ENCODE measurements around the gene TOMM20. TPM values are rescaled to one million over a fixed set of nuclear protein-coding genes. Genes with fewer than 3 reads are reported as not detected.
"Not testable (repeated sequence)": the region's sequence is repeated elsewhere in the genome, so short reads cannot be mapped to it uniquely, and the experiment has no call there.

TOMM20 gene
- total RNA-seq, 1 experiment from 2014 or later = 197 TPM

- Histone ChIP-seq H2BK20ac (ENCODE audit: low read depth, low read length, poor library complexity, severe bottlenecking) (no peak overlapping the region), H3K14ac (ENCODE audit: insufficient read depth, low read length) (no peak overlapping the region), H3K23me2 (ENCODE audit: insufficient read length, low read depth, low read length, poor library complexity, severe bottlenecking) (peaks cover 2% of the 10 kb centered on the region), H3K18ac (ENCODE audit: insufficient read length, low read depth, low read length) (no peak overlapping the region), H3K23ac (ENCODE audit: insufficient read length, low read depth, low read length) (no peak overlapping the region), H3T11ph (ENCODE audit: low read length) (no peak overlapping the region), H2BK12ac (ENCODE audit: insufficient read length, low read depth, low read length) (no peak overlapping the region), H3K9me3 (ENCODE audit: control insufficient read depth, low read depth, low read length) (no peaks in the 10 kb centered on the region), H3K4me1 (ENCODE audit: insufficient read depth, low read length) (no peaks in the 10 kb centered on the region), H4K91ac (ENCODE audit: insufficient read length, low read depth, low read length) (no peak overlapping the region), H3K9ac (ENCODE audit: extremely low read depth, insufficient read length, low read length) (no peak overlapping the region), H2AFZ (ENCODE audit: low read length) (no peak overlapping the region), H2BK15ac (ENCODE audit: low read depth, low read length) (no peak overlapping the region), H3K4me2 (ENCODE audit: insufficient read depth, insufficient read length, low read length) (no peak overlapping the region), H3K79me2 (ENCODE audit: insufficient read depth, low read length) (no peaks in the 10 kb centered on the region), H2BK120ac (ENCODE audit: low read depth, low read length, poor library complexity, severe bottlenecking) (no peak overlapping the region), H4K5ac (ENCODE audit: insufficient read length, low read depth, low read length) (no peak overlapping the region), H4K20me1 (ENCODE audit: control insufficient read depth, insufficient read depth, insufficient read length) (no peaks in the 10 kb centered on the region), H3K27ac (ENCODE audit: insufficient read length, low read depth, low read length) (no peak overlapping the region), H2BK5ac (ENCODE audit: insufficient read length, low read length) (no peak overlapping the region), H4K8ac (replicated peaks; ENCODE audit: insufficient read length, low read depth, low read length) (no peak overlapping the region), H3K79me1 (ENCODE audit: insufficient read depth, low read depth, low read length, poor library complexity, severe bottlenecking) (no peaks in the 10 kb centered on the region), H3K4ac (ENCODE audit: low read depth, low read length) (no peak overlapping the region), H2AK5ac (ENCODE audit: insufficient read length, low read length) (no peak overlapping the region), H3K27me3 (ENCODE audit: insufficient read depth, low read length) (no peaks in the 10 kb centered on the region), H3K56ac (ENCODE audit: insufficient read length, low read depth, low read length) (no peak overlapping the region)
- H3K27me3 Mint-ChIP-seq (ENCODE audit: low read depth) = peaks cover under 1% of the 10 kb centered on the region
- no peaks in the 10 kb centered on the region; a peak in 1 of 7 replicates for H3K36me3 Mint-ChIP-seq (ENCODE audit: insufficient read depth in 1 of 3, low read depth in 3 of 3)
- H3K4me1 Mint-ChIP-seq = peaks cover 14% of the 10 kb centered on the region in 2 experiments
- WGBS (ENCODE audit: extremely low coverage, insufficient read length, low lambda C conversion rate) = no CpG with 5 or more reads among the region's 6 CpGs
- DNase-seq = no peak
- no peak overlapping the region for H3K27ac Mint-ChIP-seq
- 0 out of 5 replicates have a peak overlapping the region, but pooled peaks of 1 of the 2 experiments have one; percentile 20 for H3K4me3 Mint-ChIP-seq
- TF ChIP-seq, protein P1, sequence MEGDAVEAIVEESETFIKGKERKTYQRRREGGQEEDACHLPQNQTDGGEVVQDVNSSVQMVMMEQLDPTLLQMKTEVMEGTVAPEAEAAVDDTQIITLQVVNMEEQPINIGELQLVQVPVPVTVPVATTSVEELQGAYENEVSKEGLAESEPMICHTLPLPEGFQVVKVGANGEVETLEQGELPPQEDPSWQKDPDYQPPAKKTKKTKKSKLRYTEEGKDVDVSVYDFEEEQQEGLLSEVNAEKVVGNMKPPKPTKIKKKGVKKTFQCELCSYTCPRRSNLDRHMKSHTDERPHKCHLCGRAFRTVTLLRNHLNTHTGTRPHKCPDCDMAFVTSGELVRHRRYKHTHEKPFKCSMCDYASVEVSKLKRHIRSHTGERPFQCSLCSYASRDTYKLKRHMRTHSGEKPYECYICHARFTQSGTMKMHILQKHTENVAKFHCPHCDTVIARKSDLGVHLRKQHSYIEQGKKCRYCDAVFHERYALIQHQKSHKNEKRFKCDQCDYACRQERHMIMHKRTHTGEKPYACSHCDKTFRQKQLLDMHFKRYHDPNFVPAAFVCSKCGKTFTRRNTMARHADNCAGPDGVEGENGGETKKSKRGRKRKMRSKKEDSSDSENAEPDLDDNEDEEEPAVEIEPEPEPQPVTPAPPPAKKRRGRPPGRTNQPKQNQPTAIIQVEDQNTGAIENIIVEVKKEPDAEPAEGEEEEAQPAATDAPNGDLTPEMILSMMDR (conservative IDR thresholded peaks at IDR 0.05) = no peak
- H3K9me3 Mint-ChIP-seq = peaks cover 0 to 2% of the 10 kb centered on the region in 2 experiments; a peak in 2 of 5 replicates
Measured at GRCh38 chr1:235098547-235098946, 30.1 kb downstream of the TOMM20 start.

- not testable (repeated sequence) for H3K9me3 ChIP-seq (ENCODE audit: control insufficient read depth, low read depth, low read length); H2BK12ac ChIP-seq (ENCODE audit: insufficient read length, low read depth, low read length); H3K4me1 ChIP-seq (ENCODE audit: insufficient read depth, low read length); H4K5ac ChIP-seq (ENCODE audit: insufficient read length, low read depth, low read length); H3K4me2 ChIP-seq (ENCODE audit: insufficient read depth, insufficient read length, low read length); DNase-seq; H2BK120ac ChIP-seq (ENCODE audit: low read depth, low read length, poor library complexity, severe bottlenecking); H3K36me3 Mint-ChIP-seq (ENCODE audit: insufficient read depth in 1 of 3, low read depth in 3 of 3); H3K56ac ChIP-seq (ENCODE audit: insufficient read length, low read depth, low read length); H2BK20ac ChIP-seq (ENCODE audit: low read depth, low read length, poor library complexity, severe bottlenecking); H3K79me1 ChIP-seq (ENCODE audit: insufficient read depth, low read depth, low read length, poor library complexity, severe bottlenecking); H2AFZ ChIP-seq (ENCODE audit: low read length); H3K27me3 ChIP-seq (ENCODE audit: insufficient read depth, low read length); H4K8ac ChIP-seq (replicated peaks; ENCODE audit: insufficient read length, low read depth, low read length); H3K27ac Mint-ChIP-seq; H4K91ac ChIP-seq (ENCODE audit: insufficient read length, low read depth, low read length); H3K9me3 Mint-ChIP-seq; H3K27ac ChIP-seq (ENCODE audit: insufficient read length, low read depth, low read length); H3K14ac ChIP-seq (ENCODE audit: insufficient read depth, low read length); H3K18ac ChIP-seq (ENCODE audit: insufficient read length, low read depth, low read length); H4K20me1 ChIP-seq (ENCODE audit: control insufficient read depth, insufficient read depth, insufficient read length); H3K4me3 Mint-ChIP-seq; H3K27me3 Mint-ChIP-seq (ENCODE audit: low read depth); H3K4ac ChIP-seq (ENCODE audit: low read depth, low read length); H3K79me2 ChIP-seq (ENCODE audit: insufficient read depth, low read length); H2AK5ac ChIP-seq (ENCODE audit: insufficient read length, low read length); H3K23me2 ChIP-seq (ENCODE audit: insufficient read length, low read depth, low read length, poor library complexity, severe bottlenecking); H2BK5ac ChIP-seq (ENCODE audit: insufficient read length, low read length); H3K23ac ChIP-seq (ENCODE audit: insufficient read length, low read depth, low read length); H3T11ph ChIP-seq (ENCODE audit: low read length); H2BK15ac ChIP-seq (ENCODE audit: low read depth, low read length); H3K9ac ChIP-seq (ENCODE audit: extremely low read depth, insufficient read length, low read length)
- H3K4me1 Mint-ChIP-seq = peaks cover 21% of the 10 kb centered on the region in 2 experiments
- WGBS (ENCODE audit: extremely low coverage, insufficient read length, low lambda C conversion rate) = no CpG with 5 or more reads among the region's 14 CpGs
Measured at GRCh38 chr1:235097501-235097900, 31.1 kb downstream of the TOMM20 start.

Measured in H9 (cell line).